Activated CD4-positive, alpha-beta T cell treated with anti-CD3 and anti-CD28 coated beads for 4 hours (primary cell): ENCODE results near the gene HOXC10.

Source experiments
- DNase-seq, 2 donors: peaks; one replicate each; pipeline ENCODE4 v3.0.0-alpha.2; 2020

Gene HOXC10

GRCh38 chr12:54004063-54004840, 19.3 kb downstream of the HOXC10 start:
- DNase-seq = no peak

GRCh38 chr12:54004841-54005530, 20.0 kb downstream of the HOXC10 start:
- DNase-seq = no peak

- no peak for DNase-seq
These were observed 20.5 kb downstream of the HOXC10 start for GRCh38 chr12:54005531-54005852.

- DNase-seq = peak; percentile 79 to 85
These were observed 21.1 kb downstream of the HOXC10 start for GRCh38 chr12:54005853-54006558.

GRCh38 chr12:54006559-54007220, 21.7 kb downstream of the HOXC10 start:
- DNase-seq = no peak

- no peak for DNase-seq
These were observed 22.8 kb downstream of the HOXC10 start for GRCh38 chr12:54007538-54008259.

- DNase-seq = no peak
These were observed 23.3 kb downstream of the HOXC10 start for GRCh38 chr12:54008260-54008552.

- peak; percentile 37 to 39 for DNase-seq
These were observed 24.5 kb downstream of the HOXC10 start for GRCh38 chr12:54009171-54010052.

- no peak for DNase-seq
These were observed 25.4 kb downstream of the HOXC10 start for GRCh38 chr12:54010053-54010971.

GRCh38 chr12:54010972-54011664, 26.2 kb downstream of the HOXC10 start:
- DNase-seq = no peak

- DNase-seq = no peak
These were observed 27.0 kb downstream of the HOXC10 start for GRCh38 chr12:54011665-54012532.

- no peak for DNase-seq
These were observed 27.9 kb downstream of the HOXC10 start for GRCh38 chr12:54012631-54013409.

GRCh38 chr12:54014377-54015017, 29.6 kb downstream of the HOXC10 start:
- DNase-seq = no peak

GRCh38 chr12:54015018-54015931, 30.3 kb downstream of the HOXC10 start:
- no peak for DNase-seq

GRCh38 chr12:54016051-54016450, 31.1 kb downstream of the HOXC10 start:
- no peak for DNase-seq

- no peak for DNase-seq
These were observed 31.6 kb downstream of the HOXC10 start for GRCh38 chr12:54016478-54016964.
